ENCODE measurements around the gene CCDC68. TPM values are rescaled to one million over a fixed set of nuclear protein-coding genes. Genes with fewer than 3 reads are reported as not detected.

The CCDC68 gene
- total and polyA plus RNA-seq, 2 of the 13 experiments (the other 11 are each of a cell fraction or from before 2014, with no cell fraction given), result 4.6 to 13.3 TPM

- peak; percentile 64; the same call in 1 of the 2 replicates for TF ChIP-seq ZBTB10 (CRISPR knock-in tag; IDR thresholded peaks at IDR 0.05; ENCODE audit: borderline replicate concordance)
- TF ChIP-seq SKIL (CRISPR knock-in tag; IDR thresholded peaks at IDR 0.05; ENCODE audit: borderline replicate concordance), result peak; percentile 67; the same call in 1 of the 2 replicates
- TF ChIP-seq GABPB1 (CRISPR knock-in tag; IDR thresholded peaks at IDR 0.05), result peak; percentile 61
- TF ChIP-seq NR0B2 (CRISPR knock-in tag; IDR thresholded peaks at IDR 0.05), result no peak
- TF ChIP-seq MIER2 (CRISPR knock-in tag; IDR thresholded peaks at IDR 0.05), result no peak
- no peak for TF ChIP-seq TSC22D2 (CRISPR knock-in tag; IDR thresholded peaks at IDR 0.05; ENCODE audit: borderline replicate concordance)
- no peak for TF ChIP-seq CHD2 (IDR thresholded peaks at IDR 0.05; ENCODE audit: low read depth, low read length)
- TF ChIP-seq CERS6 (CRISPR knock-in tag; IDR thresholded peaks at IDR 0.05), result no peak
- no peak for TF ChIP-seq SMAD9 (CRISPR knock-in tag; IDR thresholded peaks at IDR 0.05)
- TF ChIP-seq BCL3 (CRISPR knock-in tag; IDR thresholded peaks at IDR 0.05), result no peak; the same call in 1 of the 2 replicates
- no peak for TF ChIP-seq MTA3 (CRISPR knock-in tag; IDR thresholded peaks at IDR 0.05)
- TF ChIP-seq ZNF83 (CRISPR knock-in tag; IDR thresholded peaks at IDR 0.05; ENCODE audit: borderline replicate concordance), result 0 out of 2 replicates have a peak, but pooled peaks have one; percentile 30
- no peak for TF ChIP-seq ZNF235 (CRISPR knock-in tag; IDR thresholded peaks at IDR 0.05; ENCODE audit: borderline replicate concordance)
- TF ChIP-seq ARID4A (CRISPR knock-in tag; IDR thresholded peaks at IDR 0.05; ENCODE audit: borderline replicate concordance), result peak; percentile 72; the same call in 1 of the 2 replicates
- TF ChIP-seq BHLHE40 (IDR thresholded peaks at IDR 0.05; ENCODE audit: low read length), result no peak
Observed at GRCh38 chr18:54958704-54959625, at the start of gene CCDC68 (continued).

All from HepG2 (cell line).